A549 (cell line): ENCODE measurements around the gene DNAH17.

ENCODE experiments used
- BHLHE40 ChIP-seq: IDR thresholded peaks from 2 replicates; pipeline ENCODE4 v1.6.1; 2012; ENCODE audit warnings: low read depth, low read length, inconsistent platforms
- CEBPB ChIP-seq, 2 experiments: fragments of >200 bp in 1 of 2; sonication (Bioruptor Twin) in 1 of 2; formaldehyde crosslinking in 1 of 2; IDR thresholded peaks; 2 replicates each; pipeline ENCODE4 v1.6.1; 2012 to 2016
- JUNB ChIP-seq: fragments of >200 bp; sonication (Bioruptor Twin); formaldehyde crosslinking; IDR thresholded peaks from 2 replicates; pipeline ENCODE4 v1.6.1; 2016
- POLR2A ChIP-seq: IDR thresholded peaks from 2 replicates; pipeline ENCODE4 v1.6.1; 2012; ENCODE audit warnings: mild to moderate bottlenecking, low read length
- POLR2AphosphoS2 ChIP-seq: conservative IDR thresholded peaks from 2 replicates; pipeline ENCODE4 v1.6.1; 2012; ENCODE audit warnings: low read length, improper control_type of control experiment, inconsistent platforms
- RARB ChIP-seq: fragments of 250-450 bp; sonication (Bioruptor Pico); IDR thresholded peaks from 2 replicates; pipeline ENCODE4 v1.8.0; 2021; ENCODE audit warnings: mild to moderate bottlenecking, moderate library complexity
- SMC3 ChIP-seq: fragments of >200 bp; sonication (Bioruptor Twin); formaldehyde crosslinking; IDR thresholded peaks from 3 replicates; pipeline ENCODE4 v1.6.1; 2018; ENCODE audit warnings: inconsistent platforms
- TF ChIP-seq, protein P1 (sequence below): fragments of >200 bp; sonication (Bioruptor Twin); formaldehyde crosslinking; IDR thresholded peaks from 3 replicates; pipeline ENCODE4 v1.5.1; 2016

GRCh38 chr17:78469443-78469842 is 107.8 kb downstream of the DNAH17 start:
- TF ChIP-seq, protein P1, sequence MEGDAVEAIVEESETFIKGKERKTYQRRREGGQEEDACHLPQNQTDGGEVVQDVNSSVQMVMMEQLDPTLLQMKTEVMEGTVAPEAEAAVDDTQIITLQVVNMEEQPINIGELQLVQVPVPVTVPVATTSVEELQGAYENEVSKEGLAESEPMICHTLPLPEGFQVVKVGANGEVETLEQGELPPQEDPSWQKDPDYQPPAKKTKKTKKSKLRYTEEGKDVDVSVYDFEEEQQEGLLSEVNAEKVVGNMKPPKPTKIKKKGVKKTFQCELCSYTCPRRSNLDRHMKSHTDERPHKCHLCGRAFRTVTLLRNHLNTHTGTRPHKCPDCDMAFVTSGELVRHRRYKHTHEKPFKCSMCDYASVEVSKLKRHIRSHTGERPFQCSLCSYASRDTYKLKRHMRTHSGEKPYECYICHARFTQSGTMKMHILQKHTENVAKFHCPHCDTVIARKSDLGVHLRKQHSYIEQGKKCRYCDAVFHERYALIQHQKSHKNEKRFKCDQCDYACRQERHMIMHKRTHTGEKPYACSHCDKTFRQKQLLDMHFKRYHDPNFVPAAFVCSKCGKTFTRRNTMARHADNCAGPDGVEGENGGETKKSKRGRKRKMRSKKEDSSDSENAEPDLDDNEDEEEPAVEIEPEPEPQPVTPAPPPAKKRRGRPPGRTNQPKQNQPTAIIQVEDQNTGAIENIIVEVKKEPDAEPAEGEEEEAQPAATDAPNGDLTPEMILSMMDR: no peak
- TF ChIP-seq POLR2A: no peak
- no peak for TF ChIP-seq SMC3
- TF ChIP-seq BHLHE40: no peak
- no peak for TF ChIP-seq RARB (CRISPR knock-in tag)
- TF ChIP-seq JUNB: no peak
- TF ChIP-seq POLR2AphosphoS2: no peak
- TF ChIP-seq CEBPB (IDR thresholded peaks at IDR 0.05): no peak
